HepG2 (cell line): ENCODE data around the gene SPAG6. TPM values are rescaled to one million over a fixed set of nuclear protein-coding genes. Genes with fewer than 3 reads are reported as not detected.

Source experiments
- ATAC-seq: fragments of 200-7000 bp; cut with Tn5 transposase; 3 replicates; pipeline ENCODE4 v1.9.1; 2020; ENCODE audit warnings: mild to moderate bottlenecking, moderate library complexity
- BruUV-seq: library from RNA; stranded (reverse); fragments of 400-500 nt; replicated peaks from 2 replicates; lab custom pipeline; 2021; lab: Mats Ljungman, UMichigan
- CTCF ChIA-PET: fragments of 300-600 bp; formaldehyde crosslinking; extraction: SDS; loops from one replicate; lab custom pipeline; 2021; ENCODE audit warnings: low total read pairs, inconsistent platforms, low intra/inter-chr PET ratio; lab: Yijun Ruan, JAX
- POLR2A ChIA-PET: fragments of 350-600 bp; sonication (Branson Sonifier 250); formaldehyde crosslinking; loops from one replicate; lab custom pipeline; 2020; ENCODE audit warnings: antibody characterized with exemption, inconsistent platforms; lab: Yijun Ruan, JAX
- DNase-seq: peaks from one replicate; pipeline ENCODE4 v3.0.0-alpha.2; 2015; ENCODE audit warnings: low spot score
- FAIRE-seq: peaks from 3 replicates; lab custom pipeline; 2011; peaks lifted over from hg19 to GRCh38; lab: Jason Lieb, UNC
- H2AFZ ChIP-seq: one replicate; pipeline ENCODE4 v1.6.1; 2011; ENCODE audit warnings: low read length, inconsistent platforms
- H3K27ac ChIP-seq: fragments of 300-600 bp; 3 replicates; pipeline ENCODE4 v1.8.0; 2011; ENCODE audit warnings: mixed run types, mild to moderate bottlenecking, mixed read lengths, low read length, inconsistent platforms; ENCODE audit not compliant: insufficient read depth; ENCODE audit errors: extremely low read length
- H3K27me3 ChIP-seq, 2 experiments: fragments of 200-600 bp in 1 of 2; 2 replicates in 1 of 2; 3 replicates in 1 of 2; pipeline versions ENCODE4 v1.6.0 to v1.8.0; 2011; ENCODE audit warnings: low read length in 2 of 2, mild to moderate bottlenecking in 2 of 2, moderate library complexity in 2 of 2, inconsistent platforms in 1 of 2; ENCODE audit not compliant: insufficient read depth in 2 of 2, control insufficient read depth in 1 of 2
- H3K36me3 ChIP-seq, 2 experiments: fragments of 200-600 bp in 1 of 2; replicated peaks in 1 of 2; 2 replicates in 1 of 2; 3 replicates in 1 of 2; pipeline versions ENCODE4 v1.5.1 to v1.8.0; 2011; ENCODE audit warnings: low read length in 2 of 2, inconsistent platforms in 1 of 2; ENCODE audit not compliant: insufficient read depth in 2 of 2, control insufficient read depth in 1 of 2
- H3K4me1 ChIP-seq: 2 replicates; pipeline ENCODE4 v1.5.1; 2012; ENCODE audit warnings: low read length, inconsistent platforms; ENCODE audit not compliant: insufficient read depth
- H3K4me2 ChIP-seq: 2 replicates; pipeline ENCODE4 v1.6.0; 2011; ENCODE audit warnings: low read depth, low read length, inconsistent platforms
- H3K4me3 ChIP-seq, 3 experiments: fragments of 200-600 bp in 1 of 3; sonication (generic), shearing (Covaris generic) in 1 of 3; replicated peaks in 1 of 3; 2 replicates each; pipeline ENCODE4 v1.5.1; 2011 to 2016; ENCODE audit warnings: low read length in 3 of 3, inconsistent platforms in 2 of 3, low read depth in 2 of 3, mild to moderate bottlenecking in 2 of 3, control low read depth in 1 of 3, mixed read lengths in 1 of 3; ENCODE audit not compliant: insufficient read depth in 1 of 3
- H3K79me2 ChIP-seq: one replicate; pipeline ENCODE4 v1.6.1; 2011; ENCODE audit warnings: low read length, inconsistent platforms; ENCODE audit not compliant: insufficient read depth
- H3K9ac ChIP-seq: 2 replicates; pipeline ENCODE4 v1.6.0; 2011; ENCODE audit warnings: mild to moderate bottlenecking, low read depth, low read length, inconsistent platforms; ENCODE audit not compliant: insufficient read depth
- H3K9me3 ChIP-seq: 2 replicates; pipeline ENCODE4 v1.5.1; 2012; ENCODE audit warnings: mild to moderate bottlenecking, low read length
- H4K20me1 ChIP-seq: 2 replicates; pipeline ENCODE4 v1.6.0; 2011; ENCODE audit warnings: inconsistent platforms, mild to moderate bottlenecking, low read length, moderate library complexity; ENCODE audit not compliant: insufficient read depth
- HOXA5 ChIP-seq: sonication (generic); formaldehyde crosslinking; IDR thresholded peaks from 2 replicates; pipeline ENCODE4 v1.4.0; 2020; ENCODE audit warnings: missing genetic modification reagents
- KAT8 ChIP-seq: IDR thresholded peaks from 2 replicates; pipeline ENCODE4 v1.6.1; 2016; ENCODE audit warnings: missing genetic modification reagents, missing compliant biosample characterization
- MIER3 ChIP-seq: IDR thresholded peaks from 2 replicates; pipeline ENCODE4 v1.6.1; 2016; ENCODE audit warnings: missing compliant biosample characterization, borderline replicate concordance
- NCOA2 ChIP-seq: sonication (generic); formaldehyde crosslinking; IDR thresholded peaks from 2 replicates; pipeline ENCODE4 v1.8.0; 2022; ENCODE audit warnings: inconsistent platforms
- NRL ChIP-seq: sonication (generic); formaldehyde crosslinking; IDR thresholded peaks from 2 replicates; pipeline ENCODE4 v1.5.0; 2020; ENCODE audit warnings: missing genetic modification reagents, mild to moderate bottlenecking, moderate library complexity, borderline replicate concordance
- PITX1 ChIP-seq: sonication (generic); formaldehyde crosslinking; IDR thresholded peaks from 2 replicates; pipeline ENCODE4 v1.5.1; 2020; ENCODE audit warnings: mild to moderate bottlenecking, missing genetic modification reagents
- TFE3 ChIP-seq: IDR thresholded peaks from 2 replicates; pipeline ENCODE4 v1.6.1; 2016
- U2AF1 ChIP-seq: fragments of 200-400 bp; formaldehyde crosslinking; optimal IDR thresholded peaks from 2 replicates; pipeline ENCODE3; 2017; ENCODE audit warnings: mild to moderate bottlenecking, low read depth, low read length
- ZBED4 ChIP-seq: sonication (generic); formaldehyde crosslinking; IDR thresholded peaks from 2 replicates; pipeline ENCODE4 v1.4.0; 2020; ENCODE audit warnings: missing genetic modification reagents, borderline replicate concordance
- ZBTB7A ChIP-seq: sonication (generic); formaldehyde crosslinking; IDR thresholded peaks from 2 replicates; pipeline ENCODE4 v1.8.0; 2022; ENCODE audit warnings: mild to moderate bottlenecking, missing genetic modification reagents
- ZMAT3 ChIP-seq: sonication (generic); formaldehyde crosslinking; conservative IDR thresholded peaks from 2 replicates; pipeline ENCODE4 v1.7.0; 2021; ENCODE audit warnings: missing genetic modification reagents
- ZNF121 ChIP-seq: sonication (generic); formaldehyde crosslinking; IDR thresholded peaks from 2 replicates; pipeline ENCODE4 v1.5.0; 2020; ENCODE audit warnings: mild to moderate bottlenecking, missing genetic modification reagents
- ZNF180 ChIP-seq: sonication (generic); formaldehyde crosslinking; IDR thresholded peaks from 2 replicates; pipeline ENCODE4 v1.4.0; 2020; ENCODE audit warnings: low read depth, missing genetic modification reagents, borderline replicate concordance
- ZNF839 ChIP-seq: sonication (generic); formaldehyde crosslinking; IDR thresholded peaks from 2 replicates; pipeline ENCODE4 v1.4.0; 2020; ENCODE audit warnings: missing genetic modification reagents, mild to moderate bottlenecking, borderline replicate concordance
- ZSCAN21 ChIP-seq: sonication (generic); formaldehyde crosslinking; IDR thresholded peaks from 2 replicates; pipeline ENCODE4 v1.8.0; 2022; ENCODE audit warnings: mild to moderate bottlenecking, missing genetic modification reagents, moderate library complexity, borderline replicate concordance
- WGBS: methylation state at CpG from one replicate; pipeline ENCODE4 v1.1.6; 2017; ENCODE audit warnings: low lambda C conversion rate; 5-methylcytosine and 5-hydroxymethylcytosine counted together
- in situ Hi-C: cut with HindIII; loops from 2 replicates; pipeline ENCODE4 v1.10.0; 2017; ENCODE audit warnings: low pct_unique_long_range_greater_than_20kb; ENCODE audit not compliant: extremely low pct_ligation_motif_present
- intact Hi-C: fragments of 100-400 bp; cut with micrococcal nuclease; formaldehyde crosslinking; loops from one replicate; pipeline ENCODE4 v1.10.0; 2022; ENCODE audit not compliant: unreplicated experiment
- polyA plus RNA-seq, 8 experiments: library from polyadenylated mRNA; depleted of rRNA in 3 of 8; stranded (reverse) in 7 of 8; unstranded in 1 of 8; fragments of >200 nt; fragmentation: Illumina TruSeq in 4 of 8; extraction: Trizol in 4 of 8; gene quantifications; 2 replicates each; pipeline versions ENCODE4 v1.2.1 to v1.2.3, GENCODE V29; 2011 to 2016; ENCODE audit warnings: low read depth in 4 of 8, missing spikeins in 1 of 8, mixed read lengths in 1 of 8; ENCODE audit not compliant: insufficient read depth in 1 of 8
- total RNA-seq, 5 experiments: library from RNA; depleted of rRNA; stranded (reverse); fragments of >200 nt; fragmentation: Illumina TruSeq; extraction: Trizol; gene quantifications; 2 replicates each; pipeline ENCODE4 v1.2.3, GENCODE V29; 2016; ENCODE audit warnings: low read depth in 1 of 5

The SPAG6 gene
- total and polyA plus RNA-seq, 2 of the 13 experiments (the other 11 are each of a cell fraction or from before 2014, with no cell fraction given), result not detected

GRCh38 chr10:22372298-22372697 lies 27.0 kb downstream of the SPAG6 start:
- no peaks in the 10 kb centered on the region for H3K36me3 ChIP-seq
- no peak for DNase-seq
- FAIRE-seq, result no peak
- no peak for TF ChIP-seq ZMAT3
- TF ChIP-seq ZNF121 (CRISPR knock-in tag), result no peak
- no peak for TF ChIP-seq HOXA5 (CRISPR knock-in tag)
- no peak for TF ChIP-seq ZNF180 (CRISPR knock-in tag)
- TF ChIP-seq U2AF1, result no peak
- no peak for TF ChIP-seq ZSCAN21 (CRISPR knock-in tag)
- no peak for TF ChIP-seq MIER3
- no peak for TF ChIP-seq PITX1 (CRISPR knock-in tag)
- no peak for TF ChIP-seq ZNF839
- TF ChIP-seq ZBTB7A (CRISPR knock-in tag), result no peak
- no peak for TF ChIP-seq ZBED4 (CRISPR knock-in tag)
- no peak for TF ChIP-seq TFE3 (CRISPR knock-in tag)
- no peak for TF ChIP-seq NCOA2 (CRISPR knock-in tag)
- no peak for TF ChIP-seq NRL (CRISPR knock-in tag)
- no peak for TF ChIP-seq KAT8 (CRISPR knock-in tag)
- TF ChIP-seq, all 625 proteins: peak for 0
- Histone ChIP-seq H3K4me3 (no peak overlapping the region), H3K9me3 (no peaks in the 10 kb centered on the region), H3K9ac (no peak overlapping the region), H3K4me2 (no peak overlapping the region), H3K27me3 (no peaks in the 10 kb centered on the region), H4K20me1 (no peaks in the 10 kb centered on the region), H3K4me1 (no peaks in the 10 kb centered on the region), H2AFZ (no peak overlapping the region), H3K27ac (no peak overlapping the region), H3K79me2 (no peaks in the 10 kb centered on the region)
- ChIA-PET POLR2A (no interaction called here), CTCF (no interaction called here)
- intact Hi-C loops (no loop called here), in situ Hi-C loops (no loop called here)
- 37% methylated on average over 6 of the region's 6 CpGs for WGBS
- no TSS peak for BruUV-seq
- ATAC-seq, result no peak
